NCI-H2029 treated with DMSO at 0.1 percent for 48 hours (cell line): Measurements from ENCODE around the gene POLQ.
A peak's percentile ranks its signal among the peaks of the same experiment; 100 is the strongest.
"Not testable (repeated sequence)": the region's sequence is repeated elsewhere in the genome, so short reads cannot be mapped to it uniquely, and the experiment has no call there.

Source experiments
- DNase-seq: peaks from one replicate; lab custom pipeline; 2025; lab: John Stamatoyannopoulos, UW

POLQ gene

DNA sequence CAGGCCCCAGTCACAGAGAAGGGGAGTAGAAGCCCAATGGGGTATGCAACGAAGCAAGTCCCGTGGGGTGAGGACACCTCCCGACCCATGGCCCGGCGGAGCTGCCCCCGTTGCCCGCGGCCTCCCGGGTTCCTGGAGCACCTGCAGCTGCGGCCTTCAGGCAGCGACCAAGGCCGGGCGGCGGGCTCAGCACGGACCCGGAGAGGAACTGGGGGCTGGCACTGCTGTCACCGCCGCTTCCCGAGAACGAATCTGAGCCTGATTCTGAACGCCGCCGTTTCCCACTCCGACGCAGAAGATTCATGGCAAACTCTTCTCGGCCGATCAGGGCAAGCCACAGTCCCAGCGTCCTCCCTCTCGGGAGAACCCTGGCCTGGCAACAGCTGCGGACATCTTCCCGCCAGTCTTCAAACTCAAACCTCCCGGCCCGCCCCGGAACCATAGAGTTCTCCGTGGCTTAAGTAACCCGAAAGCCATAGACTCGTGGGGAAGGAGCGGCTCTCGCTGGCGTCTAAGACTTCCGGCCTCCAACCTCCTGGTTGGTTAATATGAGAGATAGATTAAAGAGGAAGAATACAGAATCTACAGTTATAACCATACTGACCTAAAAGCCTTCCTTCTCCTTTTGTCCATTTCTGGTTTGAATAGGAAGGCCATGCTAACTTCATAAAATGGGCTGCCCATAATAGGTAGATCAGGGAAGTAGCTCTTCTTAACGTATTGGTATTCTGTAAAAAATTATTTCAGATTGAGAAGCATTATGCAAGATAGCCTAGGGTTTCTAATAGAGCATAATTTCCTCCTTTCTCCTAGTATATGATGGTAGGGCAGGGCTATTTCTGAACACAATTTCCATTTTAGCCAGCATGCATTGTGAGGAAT is at the start of gene POLQ:
Gene POLQ (minus strand): TSS at position 415 of the 882 bp plus-strand sequence. CDS start 111 bp downstream, at position 304.
- peak; percentile 89 for DNase-seq

DNA sequence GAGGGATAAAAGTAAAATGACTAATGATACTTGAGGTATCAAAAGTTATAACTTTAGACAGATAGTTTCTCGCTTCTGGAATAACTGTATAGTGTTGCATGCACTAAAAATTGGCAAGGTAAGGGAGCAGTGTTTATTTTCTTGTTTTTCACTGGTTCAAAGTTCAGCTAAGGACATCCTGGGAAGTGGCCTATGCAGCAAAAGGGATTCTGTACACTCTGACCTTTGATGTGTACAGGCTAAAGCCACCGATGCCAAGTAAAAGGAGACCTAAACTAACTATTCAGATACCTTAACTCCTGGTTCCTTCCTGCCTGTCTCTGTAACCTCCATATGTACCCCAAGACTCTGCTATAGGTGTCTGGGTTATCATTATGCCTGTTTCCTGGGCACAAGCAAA is 49.1 kb upstream of the POLQ start:
- DNase-seq = no peak

- not testable (repeated sequence) for DNase-seq
Measured at GRCh38 chr3:121593806-121594205, 48.0 kb upstream of the POLQ start.

DNA sequence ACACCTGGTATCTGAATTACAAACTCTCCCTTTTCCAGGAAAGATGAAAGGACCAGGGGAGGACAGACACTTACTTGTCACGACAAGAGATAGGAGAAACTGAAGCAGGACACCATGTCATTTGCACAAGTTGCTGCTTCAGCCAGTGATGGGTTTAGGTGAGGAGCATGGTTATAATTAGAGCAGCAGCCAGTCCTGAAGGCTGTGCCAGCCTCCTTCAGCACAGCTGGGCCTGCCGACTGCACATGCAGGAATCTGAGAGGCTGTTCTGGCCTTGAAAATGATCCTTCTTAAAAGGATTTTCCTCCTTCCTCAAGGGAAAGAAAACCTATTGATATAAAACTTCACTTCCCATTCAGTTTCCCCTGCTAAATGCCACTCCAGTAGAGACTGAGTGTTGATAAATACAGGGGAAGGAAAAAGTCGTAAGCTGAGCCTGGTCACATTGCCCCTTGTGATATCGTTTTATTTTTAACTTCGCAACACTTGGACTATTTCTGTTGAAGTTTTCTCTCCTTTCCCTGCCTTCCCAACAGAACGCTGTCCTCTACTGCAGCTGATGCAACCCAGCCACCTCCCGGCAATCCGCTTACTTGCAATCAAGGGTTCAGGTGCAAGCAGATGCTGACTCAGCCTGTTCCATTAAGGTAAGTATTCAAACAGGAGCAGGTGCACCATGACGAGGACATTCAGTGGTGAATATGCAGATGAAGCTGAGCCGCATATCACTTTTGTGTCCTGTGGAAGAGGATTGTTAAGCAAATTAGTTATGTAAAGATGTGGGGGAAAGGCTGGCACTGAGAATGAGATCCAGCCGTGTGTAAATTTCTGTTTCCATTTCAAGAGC is 47.3 kb upstream of the POLQ start, which contains the start of gene FBXO40:
Gene FBXO40 (plus strand): TSS at position 524 of the 847 bp plus-strand sequence. CDS start 27,197 bp downstream, outside the sequence.
- DNase-seq = peak; percentile 54

GRCh38 chr3:121584418-121584817 is 38.6 kb upstream of the POLQ start:
- DNase-seq = no peak

DNA sequence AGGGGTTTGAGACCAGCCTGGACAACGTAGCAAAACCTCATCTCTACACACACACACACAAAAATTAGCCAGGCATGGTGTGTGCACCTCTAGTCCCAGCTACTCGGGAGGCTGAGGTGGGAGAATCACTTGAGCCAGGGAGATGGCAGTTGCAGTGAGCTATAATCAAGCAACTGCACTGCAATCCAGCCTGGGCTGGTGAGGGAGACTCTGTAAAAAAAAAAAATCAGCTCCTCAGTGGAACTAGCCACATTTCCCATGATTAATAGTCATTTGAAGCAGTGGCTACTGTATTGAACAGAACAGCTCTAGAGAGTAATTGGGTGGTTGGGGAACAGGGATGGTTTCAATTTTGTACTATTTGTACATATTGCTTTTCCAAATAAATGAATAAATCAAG is 35.9 kb upstream of the POLQ start:
- DNase-seq = no peak

- no peak for DNase-seq
Measured at GRCh38 chr3:121574449-121574848, 28.7 kb upstream of the POLQ start.

- DNase-seq = no peak
Measured at GRCh38 chr3:121567649-121568048, 21.9 kb upstream of the POLQ start, which contains the start of gene ARGFX. Gene ARGFX (plus strand): TSS chr3:121567949. CDS start chr3:121570714, 2,765 bp downstream.

DNA sequence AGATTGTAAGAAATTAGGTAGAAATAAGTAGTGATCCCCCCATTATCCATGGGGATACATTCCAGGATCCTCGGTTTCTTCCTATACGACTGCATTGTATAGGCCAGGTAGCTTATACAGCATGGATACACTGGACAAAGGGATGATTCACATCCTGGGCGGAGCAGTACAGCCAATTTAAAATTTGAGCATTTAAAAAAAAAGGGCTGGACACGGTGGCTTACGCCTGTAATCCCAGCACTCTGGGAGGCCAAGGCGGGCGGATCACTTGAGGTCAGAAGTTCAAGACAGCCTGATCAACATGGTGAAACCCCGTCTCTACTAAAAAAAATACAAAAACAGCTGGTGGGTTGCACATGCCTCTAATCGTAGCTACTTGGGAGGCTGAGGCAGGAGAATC is 21.0 kb upstream of the POLQ start:
- no peak for DNase-seq

DNA sequence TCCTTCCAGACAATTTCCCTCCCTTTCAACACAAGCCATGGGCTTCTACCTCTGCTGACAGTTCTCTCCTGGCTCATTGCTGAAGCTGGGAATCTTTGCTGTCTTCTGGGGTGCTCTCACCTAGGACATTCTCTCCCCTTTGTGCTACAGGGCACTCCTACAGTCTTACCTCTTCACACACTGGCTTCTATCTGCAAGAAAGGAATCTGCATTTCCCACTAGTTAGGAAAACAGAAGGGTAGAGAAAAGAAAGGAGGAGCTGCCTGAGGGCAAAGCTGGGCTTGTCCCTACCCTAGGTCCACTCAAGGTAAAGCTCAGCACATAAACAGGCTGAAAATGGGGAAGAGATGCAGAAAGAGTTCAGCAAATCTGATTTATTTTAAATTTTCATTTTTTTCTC is 16.4 kb upstream of the POLQ start:
- DNase-seq = no peak

DNA sequence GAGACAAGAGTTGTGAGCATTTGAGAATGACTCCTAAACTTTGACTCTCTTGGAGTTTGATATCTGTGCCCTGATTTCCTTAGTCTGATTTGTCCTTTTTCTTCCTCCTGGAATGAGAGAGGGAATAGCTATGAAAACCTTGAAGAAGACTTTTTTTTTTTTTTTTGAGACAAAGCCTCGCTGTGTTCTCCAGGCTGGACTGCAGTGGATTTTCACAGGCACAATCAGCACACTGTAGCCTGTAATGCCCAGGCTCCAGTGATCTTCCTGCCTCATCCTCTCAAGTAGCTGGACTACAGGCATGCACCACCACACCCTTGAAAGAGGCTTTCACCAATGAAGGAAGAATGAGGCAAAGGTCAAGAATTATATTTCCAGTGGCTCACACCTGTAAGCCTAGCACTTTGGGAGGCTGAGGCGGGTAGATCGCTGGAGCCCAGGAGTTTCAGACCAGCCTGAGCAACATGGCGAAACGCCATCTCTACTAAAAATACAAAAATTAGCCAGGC is 11.7 kb upstream of the POLQ start:
- no peak for DNase-seq

GRCh38 chr3:121552797-121553196 is 7.0 kb upstream of the POLQ start:
- no peak for DNase-seq

DNA sequence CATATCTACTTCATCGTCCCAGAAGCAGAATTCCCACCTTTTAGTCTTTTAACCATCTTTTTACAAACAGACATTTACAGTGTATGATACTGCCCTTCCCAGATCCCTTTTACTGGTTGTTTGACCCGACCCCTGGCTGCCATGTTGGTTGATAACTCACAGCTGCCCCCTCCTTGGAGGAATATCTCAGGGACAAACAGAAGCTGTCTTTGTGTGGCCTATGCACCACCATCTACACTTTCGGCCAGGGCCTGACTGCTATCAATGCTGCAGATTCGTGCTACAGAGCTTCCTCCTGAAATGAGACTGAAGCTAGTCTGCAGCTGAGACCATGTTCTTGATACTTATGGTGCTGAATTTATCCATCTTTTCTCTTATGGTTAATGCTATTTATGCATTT is 6.6 kb upstream of the POLQ start:
- no peak for DNase-seq

DNA sequence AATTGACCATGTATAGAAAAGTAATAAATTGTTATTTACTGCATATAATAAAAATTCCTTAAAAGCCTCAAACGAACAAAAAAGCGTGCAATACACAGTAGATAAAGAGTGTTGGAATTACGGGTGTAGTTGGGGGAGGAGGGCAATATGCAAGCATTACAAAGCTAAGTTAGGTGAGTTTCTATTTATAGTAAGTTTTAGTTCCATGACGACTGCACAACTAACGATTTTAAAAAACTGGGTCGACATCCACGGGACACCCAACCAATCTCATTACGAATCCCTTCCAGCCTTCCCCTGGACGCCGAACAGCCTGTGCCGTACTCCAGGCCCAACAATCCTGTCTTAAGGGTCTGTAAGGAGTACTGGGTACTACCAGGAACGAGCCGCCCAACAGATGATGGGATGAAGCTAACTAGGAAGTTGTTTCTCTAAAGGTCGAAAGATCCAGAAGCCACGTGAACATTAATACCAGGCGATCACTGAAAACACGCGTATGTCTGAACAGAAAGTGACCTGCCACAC is 677 bp downstream of the POLQ start:
- DNase-seq = no peak

GRCh38 chr3:121542924-121543323 is 2.9 kb downstream of the POLQ start:
- DNase-seq = no peak

GRCh38 chr3:121531269-121531668 is 14.5 kb downstream of the POLQ start:
- DNase-seq = no peak

DNA sequence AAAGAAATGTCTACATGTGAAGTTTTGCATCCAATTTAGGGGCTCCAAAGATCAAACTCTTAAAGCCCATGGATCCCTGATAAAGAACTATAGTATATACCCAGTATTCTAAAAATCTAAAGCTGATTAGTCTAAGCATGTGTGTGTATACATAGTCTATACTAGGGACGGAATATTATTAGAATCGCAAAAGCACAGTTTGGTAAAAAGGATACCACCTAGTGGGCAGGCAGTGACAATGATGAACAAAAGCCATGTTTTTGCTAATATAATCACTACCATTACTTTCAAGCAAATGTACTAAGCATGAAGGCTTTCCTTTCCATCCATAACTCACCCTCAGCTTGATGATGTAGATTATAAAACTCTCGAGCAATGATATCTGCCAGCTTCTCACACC is 16.5 kb downstream of the POLQ start:
- DNase-seq = no peak

GRCh38 chr3:121520510-121520909 is 25.3 kb downstream of the POLQ start:
- DNase-seq = no peak

- no peak for DNase-seq
Measured at GRCh38 chr3:121517953-121518655, 27.7 kb downstream of the POLQ start.

- DNase-seq = no peak
Measured at GRCh38 chr3:121515862-121516261, 29.9 kb downstream of the POLQ start.

- no peak for DNase-seq
Measured at GRCh38 chr3:121515313-121515712, 30.5 kb downstream of the POLQ start.

DNA sequence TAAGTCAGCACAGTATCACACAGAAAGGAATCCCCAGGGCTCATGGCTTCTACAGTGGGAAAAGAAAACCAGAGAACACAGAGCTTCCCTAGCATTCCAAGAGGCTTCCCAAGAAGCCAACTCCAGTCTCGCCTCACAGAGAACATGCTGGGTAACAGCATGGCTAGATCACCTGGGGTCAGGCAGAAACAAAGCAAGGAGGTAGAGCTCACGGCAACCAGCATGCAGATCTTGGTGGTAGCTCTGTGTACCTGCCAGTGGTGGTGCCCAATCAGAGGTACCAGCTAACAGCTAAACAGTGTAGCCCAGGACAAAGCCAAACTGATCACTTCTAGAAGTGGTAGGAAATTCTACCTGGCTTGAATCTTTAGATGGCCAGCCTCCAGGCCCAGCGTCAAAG is 31.3 kb downstream of the POLQ start:
- DNase-seq = no peak
